ENCODE results near the gene GALNS. TPM values are rescaled to one million over a fixed set of nuclear protein-coding genes. Genes with fewer than 3 reads are reported as not detected.
"Not testable (repeated sequence)": the region's sequence is repeated elsewhere in the genome, so short reads cannot be mapped to it uniquely, and the experiment has no call there.

The GALNS gene
- total RNA-seq, 6 experiments from 2014 or later: 16.6 to 20.7 (median 18.2) TPM

DNA sequence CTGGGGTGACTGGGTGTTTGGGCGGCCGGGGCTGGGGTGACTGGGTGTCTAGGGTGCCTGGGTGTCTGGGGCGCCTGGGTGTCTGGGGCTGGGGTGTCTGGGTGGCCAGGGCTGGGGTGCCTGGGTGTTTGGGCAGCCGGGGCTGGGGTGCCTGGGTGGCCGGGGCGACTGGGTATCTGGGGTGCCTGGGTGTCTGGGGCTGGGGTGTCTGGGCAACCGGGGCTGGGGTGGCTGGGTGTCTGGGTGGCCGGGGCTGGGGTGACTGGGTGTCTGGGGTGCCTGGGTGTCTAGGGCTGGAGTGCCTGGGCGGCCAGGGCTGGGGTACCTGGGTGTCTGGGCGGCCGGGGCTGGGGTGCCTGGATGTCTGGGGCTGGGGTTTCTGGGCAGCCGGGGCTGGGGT lies 31.6 kb downstream of the GALNS start:
- no peak for DNase-seq
- no peak overlapping the region for H3K27ac Mint-ChIP-seq
- H3K4me3 Mint-ChIP-seq: no peak overlapping the region
- TF ChIP-seq, protein P1, sequence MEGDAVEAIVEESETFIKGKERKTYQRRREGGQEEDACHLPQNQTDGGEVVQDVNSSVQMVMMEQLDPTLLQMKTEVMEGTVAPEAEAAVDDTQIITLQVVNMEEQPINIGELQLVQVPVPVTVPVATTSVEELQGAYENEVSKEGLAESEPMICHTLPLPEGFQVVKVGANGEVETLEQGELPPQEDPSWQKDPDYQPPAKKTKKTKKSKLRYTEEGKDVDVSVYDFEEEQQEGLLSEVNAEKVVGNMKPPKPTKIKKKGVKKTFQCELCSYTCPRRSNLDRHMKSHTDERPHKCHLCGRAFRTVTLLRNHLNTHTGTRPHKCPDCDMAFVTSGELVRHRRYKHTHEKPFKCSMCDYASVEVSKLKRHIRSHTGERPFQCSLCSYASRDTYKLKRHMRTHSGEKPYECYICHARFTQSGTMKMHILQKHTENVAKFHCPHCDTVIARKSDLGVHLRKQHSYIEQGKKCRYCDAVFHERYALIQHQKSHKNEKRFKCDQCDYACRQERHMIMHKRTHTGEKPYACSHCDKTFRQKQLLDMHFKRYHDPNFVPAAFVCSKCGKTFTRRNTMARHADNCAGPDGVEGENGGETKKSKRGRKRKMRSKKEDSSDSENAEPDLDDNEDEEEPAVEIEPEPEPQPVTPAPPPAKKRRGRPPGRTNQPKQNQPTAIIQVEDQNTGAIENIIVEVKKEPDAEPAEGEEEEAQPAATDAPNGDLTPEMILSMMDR (IDR thresholded peaks at IDR 0.05): no peak
- H3K9me3 Mint-ChIP-seq: no peaks in the 10 kb centered on the region
- no peaks in the 10 kb centered on the region for H3K36me3 Mint-ChIP-seq (ENCODE audit: low read depth)
- no peaks in the 10 kb centered on the region for H3K4me1 Mint-ChIP-seq (ENCODE audit: low read depth)
- peaks cover 3% of the 10 kb centered on the region; the same call in 1 of the 2 replicates for H3K27me3 Mint-ChIP-seq (ENCODE audit: insufficient read depth)

DNA sequence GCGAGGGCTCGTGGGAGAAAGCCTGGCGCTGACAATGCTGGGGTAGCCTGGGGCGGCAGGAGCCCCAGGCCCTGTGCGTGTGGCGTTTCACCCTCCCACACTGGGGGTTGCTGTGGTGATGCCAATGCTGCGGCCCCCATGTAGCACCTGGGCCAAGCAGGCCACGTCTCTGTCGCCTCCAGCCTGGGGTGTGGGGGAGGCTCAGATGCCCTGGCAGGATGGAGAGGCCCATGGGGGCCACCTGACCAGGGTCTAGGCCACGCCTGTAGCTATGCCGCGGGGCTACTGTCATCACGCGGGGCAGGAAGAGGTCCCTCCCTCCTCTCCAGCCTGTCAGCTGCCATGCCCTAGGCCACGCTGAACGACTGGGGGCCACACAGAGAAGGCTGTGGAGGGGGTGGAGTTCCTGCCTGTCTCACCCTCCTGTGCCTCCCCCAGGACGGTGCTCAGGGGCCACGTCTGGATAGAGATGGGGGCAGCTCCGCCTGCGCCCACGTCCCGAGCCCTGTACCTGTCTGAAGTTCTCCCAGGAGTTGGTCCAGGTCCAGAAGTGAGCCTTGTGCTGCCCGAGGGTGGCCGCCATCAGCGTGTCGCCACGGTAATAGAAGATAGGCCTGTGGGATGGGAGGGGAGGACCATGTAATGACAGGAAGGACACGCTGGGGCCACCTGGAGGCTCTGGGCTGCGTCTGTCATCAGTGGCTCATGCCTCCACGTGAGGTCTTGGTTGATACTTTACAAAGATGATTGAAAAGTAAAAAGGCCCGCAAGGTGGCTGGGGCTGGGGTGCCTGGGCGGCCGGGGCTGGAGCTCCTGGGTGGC lies 32.3 kb downstream of the GALNS start:
- Mint-ChIP-seq H3K36me3 (ENCODE audit: low read depth) (no peaks in the 10 kb centered on the region), H3K4me1 (ENCODE audit: low read depth) (no peaks in the 10 kb centered on the region), H3K27me3 (ENCODE audit: insufficient read depth) (peaks cover 3% of the 10 kb centered on the region; the same call in 1 of the 2 replicates), H3K9me3 (no peaks in the 10 kb centered on the region), H3K27ac (no peak overlapping the region), H3K4me3 (no peak overlapping the region)
- TF ChIP-seq, protein P1 (IDR thresholded peaks at IDR 0.05): no peak
- no peak for DNase-seq

DNA sequence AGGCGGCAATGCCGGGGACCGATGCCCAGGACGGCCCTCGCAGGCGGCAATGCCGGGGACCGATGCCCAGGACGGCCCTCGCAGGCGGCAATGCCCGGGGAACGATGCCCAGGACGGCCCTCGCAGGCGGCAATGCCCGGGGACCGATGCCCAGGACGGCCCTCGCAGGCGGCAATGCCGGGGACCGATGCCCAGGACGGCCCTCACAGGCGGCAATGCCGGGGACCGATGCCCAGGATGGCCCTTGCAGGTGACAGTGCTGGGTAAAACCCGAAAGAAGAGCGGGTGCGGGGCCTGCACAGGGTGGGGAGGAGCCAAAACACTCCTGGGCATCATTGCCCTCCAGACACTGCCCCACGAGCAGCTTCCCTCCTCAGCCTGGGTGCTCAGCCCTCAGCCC lies 33.1 kb downstream of the GALNS start:
- not testable (repeated sequence) for H3K4me3 Mint-ChIP-seq; DNase-seq; H3K4me1 Mint-ChIP-seq (ENCODE audit: low read depth); H3K36me3 Mint-ChIP-seq (ENCODE audit: low read depth); H3K27ac Mint-ChIP-seq; H3K27me3 Mint-ChIP-seq (ENCODE audit: insufficient read depth); H3K9me3 Mint-ChIP-seq

DNA sequence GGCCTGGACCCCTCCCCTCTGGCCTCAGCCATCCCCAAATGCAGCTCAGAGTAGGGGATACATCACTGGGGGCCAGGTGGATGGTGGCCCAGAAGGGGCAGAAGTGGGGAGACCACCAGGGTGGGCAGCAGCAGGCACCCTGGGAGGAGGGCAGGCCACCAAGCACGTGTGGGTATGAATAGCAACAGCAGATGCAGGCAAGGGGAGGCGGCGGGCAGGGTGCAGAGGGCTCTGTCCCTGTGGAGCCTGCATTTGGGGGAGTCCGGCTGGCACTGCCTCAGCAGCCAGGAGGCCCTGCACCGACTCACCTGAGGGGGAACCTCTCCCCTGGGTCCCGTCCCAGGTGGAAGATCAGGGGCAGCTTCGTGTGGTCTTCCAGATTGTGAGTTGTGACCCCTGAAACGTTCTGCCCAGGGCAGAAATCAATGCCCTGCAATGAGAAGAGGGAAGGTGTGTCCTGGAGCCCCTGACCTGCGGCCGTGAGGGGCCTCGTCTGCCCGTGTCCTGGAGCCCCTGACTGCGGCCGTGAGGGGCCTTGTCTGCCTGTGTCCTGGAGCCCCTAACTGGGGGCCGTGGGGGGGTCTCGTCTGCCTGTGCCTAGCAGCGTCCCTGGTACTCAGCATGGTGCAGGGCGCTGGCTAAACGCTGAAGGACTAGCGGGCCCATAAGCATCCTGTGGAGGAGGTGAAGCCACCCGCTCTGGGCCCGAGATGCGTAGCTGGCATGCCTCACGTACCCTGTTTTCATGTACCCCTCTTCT lies 34.3 kb downstream of the GALNS start:
- H3K36me3 Mint-ChIP-seq (ENCODE audit: low read depth): no peaks in the 10 kb centered on the region
- TF ChIP-seq, protein P1 (IDR thresholded peaks at IDR 0.05): no peak
- H3K27me3 Mint-ChIP-seq (ENCODE audit: insufficient read depth): peaks cover 3% of the 10 kb centered on the region; the same call in 1 of the 2 replicates
- no peaks in the 10 kb centered on the region for H3K4me1 Mint-ChIP-seq (ENCODE audit: low read depth)
- no peaks in the 10 kb centered on the region for H3K9me3 Mint-ChIP-seq
- DNase-seq: no peak
- H3K27ac Mint-ChIP-seq: no peak overlapping the region
- no peak overlapping the region for H3K4me3 Mint-ChIP-seq

DNA sequence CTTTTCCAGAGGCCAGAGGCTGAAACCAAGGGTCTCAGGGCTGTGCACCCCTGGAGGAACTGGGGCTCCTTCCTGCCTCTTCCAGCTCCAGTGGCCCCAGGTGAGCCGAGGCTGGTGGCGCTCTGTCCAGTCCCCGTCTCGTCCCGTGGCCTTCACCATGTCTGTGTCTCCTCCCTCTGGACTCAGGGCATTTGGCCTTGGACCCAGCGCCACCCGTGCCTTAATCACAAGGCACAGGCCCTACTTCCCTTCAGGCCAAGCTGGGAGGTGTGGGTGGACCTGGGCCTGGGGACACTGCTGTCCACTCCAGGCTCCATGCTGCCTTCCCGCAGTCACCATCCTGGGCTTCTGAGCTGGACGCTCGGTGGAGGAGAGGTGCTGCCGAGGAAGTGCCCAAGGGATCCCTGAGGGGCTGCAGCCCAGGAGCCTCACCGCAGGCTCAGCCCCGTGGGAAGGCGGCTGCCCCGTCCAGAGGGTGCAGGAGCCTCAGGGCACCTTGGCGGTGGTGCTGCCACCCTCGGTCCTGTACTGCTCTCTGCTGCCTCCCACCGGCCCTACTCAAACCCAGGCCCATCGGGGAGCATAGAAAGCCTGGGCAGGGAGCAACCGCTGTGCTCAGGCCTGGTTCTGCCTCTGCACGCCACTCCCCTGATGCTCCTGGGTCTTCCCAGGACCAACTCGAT lies 35.4 kb downstream of the GALNS start:
- H3K27me3 Mint-ChIP-seq (ENCODE audit: insufficient read depth): peaks cover 3% of the 10 kb centered on the region; the same call in 1 of the 2 replicates
- no peaks in the 10 kb centered on the region for H3K9me3 Mint-ChIP-seq
- no peak for DNase-seq
- no peaks in the 10 kb centered on the region for H3K4me1 Mint-ChIP-seq (ENCODE audit: low read depth)
- TF ChIP-seq, protein P1 (IDR thresholded peaks at IDR 0.05): no peak; the same call in 1 of the 2 replicates
- H3K36me3 Mint-ChIP-seq (ENCODE audit: low read depth): no peaks in the 10 kb centered on the region
- no peak overlapping the region for H3K4me3 Mint-ChIP-seq
- no peak overlapping the region for H3K27ac Mint-ChIP-seq
